IPS-18c (cell line): ENCODE measurements around the gene CX3CR1.

ENCODE experiments used
- H3K4me3 ChIP-seq: 2 replicates; pipeline ENCODE4 v1.7.0; 2013; ENCODE audit warnings: low read depth, mild to moderate bottlenecking, low read length, moderate library complexity; ENCODE audit not compliant: insufficient read depth
- H3K9me3 ChIP-seq: one replicate; pipeline ENCODE4 v1.6.1; 2013; ENCODE audit warnings: mild to moderate bottlenecking, low read length, moderate library complexity; ENCODE audit not compliant: control insufficient read depth, insufficient read depth

The CX3CR1 gene

DNA sequence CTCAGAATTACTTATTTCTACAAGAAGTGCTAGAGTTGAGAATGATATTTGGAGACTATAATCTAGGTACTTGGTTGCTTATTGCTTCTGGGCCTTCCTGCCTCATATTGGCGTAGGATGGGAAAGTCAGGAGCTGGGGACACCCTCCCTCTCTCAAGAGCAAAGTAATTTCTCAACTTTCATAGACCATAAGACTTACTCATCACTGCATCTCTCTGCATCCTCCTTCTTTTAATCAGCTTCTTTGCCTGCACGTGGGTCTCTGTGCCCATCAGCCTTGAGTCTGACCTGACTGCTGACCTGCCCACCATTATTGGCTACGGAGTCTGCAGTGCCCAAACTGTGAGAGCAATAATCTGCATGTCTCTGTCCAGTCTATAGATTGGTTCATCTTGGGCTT, 60.1 kb downstream of the CX3CR1 start:
- H3K4me3 ChIP-seq, result no peak overlapping the region
- H3K9me3 ChIP-seq, result no peaks in the 10 kb centered on the region

GRCh38 chr3:39216176-39216790, 63.6 kb downstream of the CX3CR1 start:
- no peak overlapping the region for H3K4me3 ChIP-seq
- H3K9me3 ChIP-seq, result no peaks in the 10 kb centered on the region

GRCh38 chr3:39213613-39214012, 66.2 kb downstream of the CX3CR1 start:
- Histone ChIP-seq H3K4me3 (no peak overlapping the region), H3K9me3 (no peaks in the 10 kb centered on the region)
